Hepatocyte (in vitro differentiated cells): Measurements from ENCODE around the gene ATP2C2. TPM values are rescaled to one million over a fixed set of nuclear protein-coding genes. Genes with fewer than 3 reads are reported as not detected.

Experiments used
- DNase-seq: peaks from one replicate; pipeline ENCODE4 v3.0.0-alpha.2; 2016; ENCODE audit warnings: low spot score
- H2AFZ ChIP-seq: fragments of 200-600 bp; sonication (generic); 2 replicates; pipeline ENCODE4 v1.6.0; 2016; ENCODE audit warnings: antibody characterized with exemption, mild to moderate bottlenecking
- H3K27ac ChIP-seq: fragments of 200-600 bp; sonication (generic); 2 replicates; pipeline ENCODE4 v1.5.1; 2016; ENCODE audit warnings: mild to moderate bottlenecking
- H3K27me3 ChIP-seq: fragments of 200-600 bp; sonication (generic); 2 replicates; pipeline ENCODE4 v1.6.1; 2016
- H3K36me3 ChIP-seq: fragments of 200-600 bp; sonication (generic); replicated peaks from 2 replicates; pipeline ENCODE4 v1.5.1; 2016; ENCODE audit warnings: low read depth; ENCODE audit not compliant: insufficient read depth
- H3K4me1 ChIP-seq: fragments of 200-600 bp; sonication (generic); 2 replicates; pipeline ENCODE4 v1.5.1; 2016; ENCODE audit warnings: mild to moderate bottlenecking, moderate library complexity; ENCODE audit not compliant: insufficient read depth
- H3K4me2 ChIP-seq: fragments of 200-600 bp; sonication (generic); 2 replicates; pipeline ENCODE4 v1.6.0; 2016
- H3K4me3 ChIP-seq: fragments of 200-600 bp; sonication (generic); 2 replicates; pipeline ENCODE4 v1.5.1; 2016; ENCODE audit warnings: mild to moderate bottlenecking
- H3K79me2 ChIP-seq: fragments of 200-600 bp; sonication (generic); 2 replicates; pipeline ENCODE4 v1.6.0; 2017; ENCODE audit warnings: mild to moderate bottlenecking
- H3K9me2 ChIP-seq: fragments of 200-600 bp; sonication (generic); replicated peaks from 2 replicates; pipeline ENCODE4 v1.6.0; 2017; ENCODE audit warnings: mild to moderate bottlenecking; ENCODE audit not compliant: insufficient read depth
- H3K9me3 ChIP-seq: fragments of 200-600 bp; sonication (generic); 2 replicates; pipeline ENCODE4 v1.5.1; 2016; ENCODE audit warnings: low read depth, mild to moderate bottlenecking
- H4K20me1 ChIP-seq: fragments of 200-600 bp; sonication (generic); 2 replicates; pipeline ENCODE4 v1.6.0; 2016; ENCODE audit warnings: mild to moderate bottlenecking; ENCODE audit not compliant: insufficient read depth, poor library complexity, severe bottlenecking
- CTCF ChIP-seq: fragments of 200-600 bp; sonication (generic); IDR thresholded peaks from 2 replicates; pipeline ENCODE4 v1.5.1; 2016; ENCODE audit warnings: antibody characterized with exemption, mild to moderate bottlenecking; ENCODE audit not compliant: poor library complexity
- EZH2 ChIP-seq: fragments of 200-600 bp; sonication (generic); IDR thresholded peaks from 2 replicates; pipeline ENCODE4 v1.6.1; 2016; ENCODE audit warnings: antibody characterized with exemption, mild to moderate bottlenecking, borderline replicate concordance
- EZH2phosphoT487 ChIP-seq: fragments of 200-600 bp; sonication (generic); IDR thresholded peaks from one replicate; pipeline ENCODE4 v1.6.1; 2018; ENCODE audit warnings: antibody characterized with exemption, mild to moderate bottlenecking, low read depth, moderate library complexity; ENCODE audit not compliant: unreplicated experiment, severe bottlenecking
- WGBS: methylation state at CpG from one replicate; pipeline ENCODE4 v1.1.6; 2016; ENCODE audit warnings: low lambda C conversion rate; ENCODE audit errors: missing lambda C conversion rate; 5-methylcytosine and 5-hydroxymethylcytosine counted together
- polyA plus RNA-seq: library from polyadenylated mRNA; unstranded; fragments of >200 nt; fragmentation: Nextera tagmentation; extraction: Ambion mirVana; gene quantifications from 2 replicates; pipeline ENCODE4 v1.2.1, GENCODE V29; 2016
- total RNA-seq: library from RNA; depleted of rRNA; stranded (reverse); fragments of >200 nt; gene quantifications from 2 replicates; pipeline ENCODE4 v1.2.3, GENCODE V29; 2014

The ATP2C2 gene
- total and polyA plus RNA-seq, 2 experiments from 2014 or later: 6.0 to 6.8 TPM

GRCh38 chr16:84513123-84513522 lies 144.8 kb downstream of the ATP2C2 start:
- H3K4me3 ChIP-seq: no peak overlapping the region
- no peaks in the 10 kb centered on the region for H3K9me3 ChIP-seq
- no peaks in the 10 kb centered on the region for H4K20me1 ChIP-seq
- H3K79me2 ChIP-seq: no peaks in the 10 kb centered on the region
- H2AFZ ChIP-seq: no peak overlapping the region
- TF ChIP-seq EZH2phosphoT487 (no peak), CTCF (no peak), EZH2 (no peak)
- no peak overlapping the region for H3K4me2 ChIP-seq
- no peaks in the 10 kb centered on the region for H3K36me3 ChIP-seq
- WGBS: 53% methylated on average over 10 of the region's 10 CpGs
- H3K9me2 ChIP-seq: no peaks in the 10 kb centered on the region
- H3K27me3 ChIP-seq: no peaks in the 10 kb centered on the region
- H3K4me1 ChIP-seq: no peaks in the 10 kb centered on the region
- peak; percentile 44 for DNase-seq
- H3K27ac ChIP-seq: no peak overlapping the region

- Histone ChIP-seq H3K4me3 (no peak overlapping the region), H4K20me1 (no peaks in the 10 kb centered on the region), H3K27me3 (no peaks in the 10 kb centered on the region), H3K4me1 (no peaks in the 10 kb centered on the region), H3K27ac (no peak overlapping the region), H3K36me3 (no peaks in the 10 kb centered on the region), H3K9me2 (no peaks in the 10 kb centered on the region), H3K4me2 (no peak overlapping the region), H3K9me3 (no peaks in the 10 kb centered on the region), H2AFZ (no peak overlapping the region), H3K79me2 (no peaks in the 10 kb centered on the region)
- WGBS: 93% methylated on average over 10 of the region's 11 CpGs
- DNase-seq: no peak
- TF ChIP-seq EZH2 (no peak), EZH2phosphoT487 (no peak), CTCF (no peak)
Measured at GRCh38 chr16:84513666-84514065, 145.3 kb downstream of the ATP2C2 start.

Other genes with a start within 250 kb of the ATP2C2 start
- gene HSDL1, start 223.4 kb upstream of the ATP2C2 start, total RNA-seq: 24.9 and 26.7 TPM in 2 replicates
- 14.3 and 20.1 TPM in 2 replicates for gene HSDL1, start 223.4 kb upstream of the ATP2C2 start, polyA plus RNA-seq
- gene DNAAF1, start 223.2 kb upstream of the ATP2C2 start, total RNA-seq: 0.13 and 0.16 TPM in 2 replicates
- gene DNAAF1, start 223.2 kb upstream of the ATP2C2 start, polyA plus RNA-seq: 0.12 and 0.31 TPM in 2 replicates
- 30.2 and 32.8 TPM in 2 replicates for gene TAF1C, start 181.5 kb upstream of the ATP2C2 start, total RNA-seq
- gene TAF1C, start 181.5 kb upstream of the ATP2C2 start, polyA plus RNA-seq: 39.2 and 58.0 TPM in 2 replicates
- gene ADAD2, start 177.4 kb upstream of the ATP2C2 start, total RNA-seq: not detected in 2 replicates
- gene ADAD2, start 177.4 kb upstream of the ATP2C2 start, polyA plus RNA-seq: 0.30 TPM in 1 of 2 replicates, not detected in the other
- gene KCNG4, start 128.5 kb upstream of the ATP2C2 start, total RNA-seq: not detected in 2 replicates
- not detected in 2 replicates for gene KCNG4, start 128.5 kb upstream of the ATP2C2 start, polyA plus RNA-seq
- 12.9 and 14.0 TPM in 2 replicates for gene WFDC1, start 73.7 kb upstream of the ATP2C2 start, total RNA-seq
- gene WFDC1, start 73.7 kb upstream of the ATP2C2 start, polyA plus RNA-seq: 16.9 and 17.6 TPM in 2 replicates
- gene MEAK7, start 136.1 kb downstream of the ATP2C2 start, total RNA-seq: 13.5 and 29.7 TPM in 2 replicates
- gene MEAK7, start 136.1 kb downstream of the ATP2C2 start, polyA plus RNA-seq: 21.6 and 22.6 TPM in 2 replicates
- gene COTL1, start 249.5 kb downstream of the ATP2C2 start, total RNA-seq: 30.1 and 32.8 TPM in 2 replicates
- 101 and 104 TPM in 2 replicates for gene COTL1, start 249.5 kb downstream of the ATP2C2 start, polyA plus RNA-seq